NCI-H128 (cell line): ENCODE data around the gene SUPT4H1.

ENCODE experiments used
- DNase-seq: peaks from one replicate; lab custom pipeline; 2025; ENCODE audit not compliant: unreplicated experiment; lab: John Stamatoyannopoulos, UW

The SUPT4H1 gene

DNA sequence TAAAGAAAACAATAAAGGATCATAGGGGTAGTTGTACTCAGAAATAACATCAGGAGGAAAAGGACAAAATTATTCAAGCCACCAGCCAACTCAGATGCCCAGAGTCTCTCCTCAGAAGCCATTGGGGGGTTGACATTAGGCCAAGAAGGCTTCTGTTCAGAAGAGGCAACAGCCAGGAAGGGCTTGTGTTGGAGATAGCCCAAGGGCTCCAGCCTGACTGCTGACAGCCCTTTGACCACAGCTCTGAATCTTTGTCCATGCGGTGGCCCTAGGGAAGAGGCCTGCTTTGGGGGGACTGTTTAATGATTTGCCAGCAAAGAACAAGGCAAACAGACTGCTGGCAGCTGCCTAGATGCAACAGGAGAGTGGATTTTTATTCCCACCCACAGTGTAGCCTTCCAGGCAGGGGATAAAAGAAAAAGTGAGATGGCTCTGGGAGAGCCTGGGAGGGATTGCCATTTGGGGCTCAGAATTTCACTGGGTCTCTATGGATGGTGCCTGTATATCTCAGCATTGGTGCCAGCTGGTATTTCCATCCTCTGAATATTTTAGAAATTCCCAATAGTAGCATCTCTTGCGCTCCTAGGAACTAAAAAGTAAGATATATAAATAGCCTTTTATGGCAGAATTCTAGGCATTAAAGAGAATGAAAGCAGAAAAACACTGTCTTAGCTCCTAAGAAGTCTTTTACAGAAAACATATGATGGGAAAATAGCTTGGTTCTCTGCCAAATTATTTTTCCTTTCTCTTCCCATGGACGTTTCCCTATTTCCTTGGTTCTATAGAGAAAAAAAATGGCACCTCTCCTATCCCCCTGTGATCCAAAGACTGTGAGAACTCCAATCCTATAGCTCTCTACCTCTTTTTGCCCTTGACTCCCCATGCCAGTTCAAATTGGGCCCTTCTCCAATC is 29.4 kb upstream of the SUPT4H1 start:
- no peak for DNase-seq

DNA sequence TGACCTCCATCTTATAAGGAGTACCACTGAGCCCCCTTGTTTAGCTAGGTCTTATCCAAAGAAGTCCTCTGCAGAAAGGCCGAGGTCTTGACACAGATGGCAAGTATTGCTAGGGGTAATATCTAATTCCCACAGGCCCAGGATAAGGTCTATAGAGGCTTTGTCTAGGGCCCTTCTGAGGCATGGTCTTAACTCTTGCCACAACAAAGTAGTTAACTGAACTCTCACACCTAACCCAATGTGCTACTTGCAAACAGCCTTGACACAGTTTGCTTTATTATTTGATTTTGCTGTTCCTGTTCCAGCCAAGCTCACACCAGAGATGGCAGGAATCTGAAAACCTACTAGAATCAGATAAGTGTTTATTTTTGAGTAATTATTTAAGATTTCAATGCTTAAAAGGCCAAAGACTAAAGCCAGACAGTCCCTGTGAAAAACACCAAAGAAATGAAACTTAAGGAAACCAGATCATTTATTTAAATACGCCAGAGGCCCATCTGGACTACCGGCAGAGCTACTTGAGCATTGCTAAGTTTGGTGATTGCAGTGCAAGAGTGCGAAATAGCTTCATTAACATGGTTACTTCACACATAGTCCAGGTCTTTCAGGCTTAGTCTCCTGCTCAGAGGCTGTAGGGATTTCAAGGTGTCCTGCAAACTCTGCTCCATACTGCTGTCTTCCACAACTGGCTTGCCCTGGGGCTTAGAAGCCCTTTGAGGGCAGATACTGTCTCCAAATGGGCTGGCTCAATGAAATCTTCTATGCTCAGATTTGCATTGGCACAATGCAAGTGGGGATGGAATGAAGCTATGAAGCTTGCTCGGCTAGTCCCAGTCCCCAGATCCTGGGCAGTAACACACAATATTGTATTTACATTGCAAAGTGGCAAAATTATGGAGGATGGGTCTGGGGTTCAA is 28.5 kb upstream of the SUPT4H1 start:
- no peak for DNase-seq

DNA sequence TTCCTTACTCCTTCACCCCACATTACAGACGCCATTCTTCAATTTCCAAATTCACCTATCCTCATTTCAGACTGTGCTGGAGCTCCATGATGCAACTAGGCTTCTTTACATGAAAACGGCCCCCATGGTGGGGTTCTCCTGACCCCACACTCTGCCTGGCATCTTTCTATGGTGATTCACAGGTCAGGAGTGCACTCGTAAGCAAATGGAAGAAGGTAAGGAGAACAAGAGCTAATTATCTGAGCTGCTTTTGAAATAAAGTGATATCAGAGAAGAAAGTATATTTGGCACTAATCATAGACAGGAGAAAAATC is 27.5 kb upstream of the SUPT4H1 start:
- DNase-seq = no peak

DNA sequence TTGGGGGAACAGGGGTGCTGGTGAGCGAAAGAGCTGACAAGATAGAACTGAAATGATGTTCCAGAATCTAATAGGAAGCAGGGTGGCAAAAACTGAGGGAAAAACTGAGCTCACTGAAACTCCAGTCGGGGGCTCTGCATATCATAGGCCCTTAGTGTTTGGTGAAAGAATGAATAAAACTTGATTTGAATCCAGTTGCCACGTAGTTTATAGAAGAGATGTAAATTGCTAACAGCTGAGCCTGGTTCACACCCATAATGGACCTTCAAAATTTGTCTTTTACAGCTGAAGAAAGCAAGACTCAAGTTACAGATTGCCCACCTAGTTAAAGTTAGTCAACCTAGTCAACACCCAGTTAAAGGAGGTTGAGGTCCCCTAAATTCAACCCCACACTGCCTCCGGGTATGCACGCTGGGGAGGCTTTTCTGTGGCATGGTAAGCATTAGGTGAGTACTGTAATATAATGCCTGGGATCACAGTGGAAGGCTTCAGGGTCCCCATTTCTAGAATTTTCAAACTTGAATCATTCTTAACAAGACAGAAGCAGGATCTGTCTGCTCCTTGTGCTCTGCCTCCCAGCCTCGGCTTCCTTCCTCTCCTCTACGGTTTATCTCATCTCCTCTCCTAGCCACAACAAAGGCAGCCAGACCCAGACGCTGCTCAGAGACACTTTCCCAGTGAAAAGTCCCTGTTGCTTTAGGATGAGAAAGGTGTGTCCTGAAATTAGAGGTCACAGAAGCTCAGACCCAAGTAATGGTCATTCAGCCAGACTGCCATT is 26.9 kb upstream of the SUPT4H1 start:
- no peak for DNase-seq

DNA sequence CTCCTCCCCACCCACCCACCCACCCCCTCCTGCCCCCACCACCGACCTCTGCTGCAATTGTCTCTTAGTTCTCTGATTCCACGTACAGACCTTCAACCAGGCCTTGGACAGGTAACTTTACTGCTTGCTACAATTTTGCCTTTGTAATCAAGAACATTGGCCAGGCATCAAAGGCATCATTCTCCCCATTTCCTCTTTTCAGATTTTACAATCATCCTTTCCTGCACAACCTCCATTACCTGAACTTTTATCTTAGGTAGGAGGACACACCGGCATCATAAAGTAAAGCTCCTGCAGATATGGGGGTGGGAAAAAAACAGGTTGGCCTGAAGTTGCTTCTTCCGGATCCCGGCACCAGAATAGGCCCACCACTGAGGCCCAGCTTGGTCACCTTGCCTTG is 25.7 kb upstream of the SUPT4H1 start:
- DNase-seq = no peak

DNA sequence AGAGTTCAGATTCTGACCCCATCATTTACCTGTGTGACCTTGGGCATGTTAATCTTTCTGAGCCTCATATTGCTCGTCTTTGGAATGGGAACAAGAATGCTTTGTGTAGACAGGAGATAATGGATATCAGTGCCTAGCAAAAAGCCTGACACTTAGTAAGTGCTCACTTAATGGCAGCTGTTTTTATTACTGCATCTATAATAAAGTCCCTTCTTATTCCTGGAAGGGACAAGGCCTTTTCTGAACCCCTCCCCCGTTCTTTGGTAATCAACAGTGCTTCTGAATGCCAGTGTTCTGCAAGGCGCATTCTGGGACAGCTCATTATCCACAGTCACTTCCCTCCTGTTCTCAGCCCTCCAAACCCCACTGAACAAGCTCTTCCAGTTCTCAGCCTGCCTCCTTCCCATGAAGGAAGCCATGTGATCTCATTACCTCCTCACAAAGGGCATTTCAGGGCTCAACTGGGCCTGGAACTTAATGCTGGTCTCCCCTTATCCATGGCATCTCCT is 25.1 kb upstream of the SUPT4H1 start:
- DNase-seq = no peak

DNA sequence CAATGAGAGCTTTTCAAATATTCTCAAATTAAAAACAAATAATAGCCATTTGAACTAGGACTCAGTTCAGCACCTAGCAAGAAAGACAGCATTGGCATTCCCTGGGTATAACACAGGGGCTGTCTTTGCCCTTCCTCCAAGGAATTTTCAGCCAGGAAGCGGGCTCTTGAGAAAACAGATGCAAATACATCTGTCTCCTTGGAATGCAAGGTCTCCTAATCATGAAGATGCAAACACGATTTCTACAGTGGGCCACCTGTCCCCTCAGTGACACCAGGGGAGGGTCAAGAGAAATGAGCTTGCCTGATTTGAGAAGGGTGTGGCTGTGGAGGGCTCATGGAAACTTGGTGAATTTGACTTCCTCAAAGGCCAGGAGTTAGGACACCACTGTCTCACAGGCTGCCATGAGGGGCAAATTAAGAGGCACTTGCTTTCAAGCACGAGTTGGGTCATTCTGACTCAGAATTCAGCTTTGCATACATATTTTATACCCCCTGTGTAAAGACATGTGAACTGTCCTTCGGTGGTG is 24.5 kb upstream of the SUPT4H1 start:
- no peak for DNase-seq

DNA sequence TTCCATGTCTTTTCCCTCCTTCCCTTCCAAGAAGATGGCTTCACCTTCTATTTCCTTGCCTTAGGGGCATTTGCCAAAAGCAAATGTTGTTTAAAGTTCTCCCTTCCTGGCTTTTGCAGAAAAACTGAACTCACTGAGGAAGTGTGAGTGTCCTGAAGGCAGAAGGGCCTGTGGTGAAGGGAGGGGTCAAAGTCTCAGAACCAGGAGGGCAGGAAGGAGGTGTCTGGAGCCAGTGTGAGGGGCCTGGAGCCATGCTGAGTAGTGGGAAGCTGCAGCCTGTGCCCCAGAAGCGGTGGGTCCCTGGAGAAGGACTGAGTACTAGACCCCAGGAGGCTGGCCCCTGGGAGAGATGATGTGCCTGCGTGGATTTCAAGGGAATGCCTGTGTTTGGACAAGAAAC is 23.8 kb upstream of the SUPT4H1 start:
- no peak for DNase-seq

DNA sequence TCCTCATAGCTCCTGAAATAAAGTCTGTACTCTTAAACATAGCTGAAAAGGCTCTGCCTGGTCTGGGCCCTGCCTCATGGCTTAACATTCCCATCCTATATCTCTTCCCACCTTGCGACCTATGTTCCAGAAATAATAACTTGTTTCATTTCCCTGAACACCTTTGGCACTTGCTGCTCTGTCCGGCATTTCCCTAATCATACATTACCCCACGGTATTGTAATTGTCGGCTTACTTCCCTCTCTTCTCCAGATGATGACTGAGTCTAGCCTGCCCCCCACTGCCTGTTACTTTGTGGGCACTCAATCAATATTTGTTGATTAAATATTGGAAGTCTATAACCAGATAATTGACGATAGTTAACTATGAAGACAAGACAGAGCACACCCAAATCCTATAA is 23.3 kb upstream of the SUPT4H1 start:
- DNase-seq = no peak

DNA sequence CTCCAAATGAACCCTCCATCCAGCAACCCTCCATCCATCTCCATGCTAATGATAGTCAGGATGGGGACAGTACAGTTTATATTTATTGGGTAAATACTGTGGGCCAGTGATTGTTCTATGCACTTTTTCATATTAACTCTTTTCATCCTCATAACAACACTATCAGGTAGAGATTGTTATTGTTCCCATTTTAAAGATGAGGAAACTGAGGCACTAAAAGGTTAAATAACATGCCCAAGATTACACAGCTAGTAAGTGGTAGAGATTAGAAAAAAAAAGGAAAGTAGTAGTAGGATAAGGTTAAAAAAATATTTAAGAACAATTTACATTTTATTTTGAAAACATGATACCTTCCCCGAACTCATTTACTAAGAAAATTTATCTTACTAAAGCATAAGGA is 21.9 kb upstream of the SUPT4H1 start:
- no peak for DNase-seq

DNA sequence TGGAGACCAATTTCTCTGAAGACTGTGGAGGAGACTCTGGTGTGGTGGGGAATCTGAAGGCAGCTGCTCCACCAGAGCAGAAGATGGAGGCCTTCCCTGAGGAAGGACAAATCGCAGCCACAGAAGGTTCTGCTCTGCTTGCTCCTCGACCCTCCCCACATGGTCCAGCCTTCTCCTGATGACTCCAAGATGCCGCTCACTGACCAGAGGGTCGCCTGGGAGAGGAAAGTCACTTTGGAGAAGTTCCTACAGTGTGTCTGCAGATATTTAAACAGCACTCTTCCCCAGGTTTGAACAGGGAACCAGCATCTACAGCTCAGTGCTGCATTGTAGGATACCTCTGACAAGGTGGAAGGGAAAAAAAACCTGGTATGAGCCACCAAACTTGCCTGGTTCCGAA is 21.0 kb upstream of the SUPT4H1 start:
- no peak for DNase-seq

DNA sequence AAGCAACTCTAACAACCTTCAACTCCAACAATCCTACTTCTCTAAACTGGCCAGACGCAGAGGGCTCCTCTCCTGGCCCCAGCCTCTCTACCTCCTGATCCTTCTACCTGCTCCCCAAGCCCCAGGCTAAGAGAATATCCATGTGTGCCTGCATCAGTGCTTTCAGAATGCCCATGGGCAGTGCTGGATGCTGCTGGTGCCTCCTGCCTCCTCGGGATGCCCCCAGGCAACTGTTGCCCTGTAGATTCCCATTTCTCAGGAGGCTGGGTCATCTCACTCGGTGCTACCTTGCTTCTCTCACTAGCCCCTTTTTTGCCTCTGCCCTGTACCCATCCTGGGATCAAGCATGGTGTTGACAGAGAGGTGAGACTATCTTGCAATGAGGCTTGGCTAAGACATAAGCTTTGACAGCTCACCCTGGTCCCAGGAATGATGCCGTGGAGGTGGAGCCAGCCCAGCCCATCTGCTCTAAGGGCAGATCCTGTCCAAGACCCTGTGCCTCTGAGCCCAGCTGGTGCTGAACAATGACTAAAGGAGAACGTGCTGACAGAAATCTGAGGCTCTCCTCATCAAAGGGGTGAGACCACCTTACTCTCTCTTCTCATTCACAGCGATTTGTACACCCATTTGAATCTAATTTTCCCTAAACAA is 19.4 kb upstream of the SUPT4H1 start:
- DNase-seq = no peak

DNA sequence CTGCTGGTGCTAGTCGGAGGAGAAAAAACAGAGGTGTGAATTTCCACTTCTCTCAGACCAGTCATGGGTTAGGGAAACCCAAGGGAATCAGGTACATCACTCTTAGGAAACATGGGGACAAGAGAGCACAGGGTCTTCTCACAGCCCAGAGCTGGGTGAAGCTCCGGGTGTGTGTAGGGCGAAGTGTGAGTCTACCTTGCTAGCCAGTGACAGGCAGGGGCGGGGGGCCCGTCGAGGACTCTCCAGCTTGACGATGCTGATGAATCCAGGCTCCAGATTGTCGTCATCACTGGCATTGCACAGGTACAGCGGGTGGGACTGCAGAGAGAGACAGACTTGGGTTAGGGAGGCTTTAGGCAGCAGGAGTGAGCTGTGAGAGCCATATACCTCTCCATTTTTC is 18.7 kb upstream of the SUPT4H1 start:
- DNase-seq = no peak

DNA sequence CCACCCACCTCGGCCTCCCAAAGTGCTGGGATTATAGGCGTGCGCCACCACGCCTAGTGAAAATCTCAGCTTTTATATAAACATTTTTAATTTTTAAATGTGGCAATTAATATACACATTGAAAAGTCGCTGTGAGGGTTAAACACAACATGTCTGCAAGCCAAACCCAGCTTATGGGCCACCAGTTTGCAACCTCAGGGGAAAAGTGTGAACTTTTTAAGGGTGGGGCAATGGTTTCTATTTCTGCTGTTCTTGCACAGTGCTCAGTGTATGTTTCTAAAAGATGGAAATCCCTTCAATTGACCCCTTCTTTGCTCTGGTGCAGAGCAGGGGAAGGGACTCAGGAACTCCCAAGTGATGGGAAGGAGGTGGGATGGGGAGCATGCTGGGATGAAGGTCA is 18.3 kb upstream of the SUPT4H1 start:
- DNase-seq = no peak

DNA sequence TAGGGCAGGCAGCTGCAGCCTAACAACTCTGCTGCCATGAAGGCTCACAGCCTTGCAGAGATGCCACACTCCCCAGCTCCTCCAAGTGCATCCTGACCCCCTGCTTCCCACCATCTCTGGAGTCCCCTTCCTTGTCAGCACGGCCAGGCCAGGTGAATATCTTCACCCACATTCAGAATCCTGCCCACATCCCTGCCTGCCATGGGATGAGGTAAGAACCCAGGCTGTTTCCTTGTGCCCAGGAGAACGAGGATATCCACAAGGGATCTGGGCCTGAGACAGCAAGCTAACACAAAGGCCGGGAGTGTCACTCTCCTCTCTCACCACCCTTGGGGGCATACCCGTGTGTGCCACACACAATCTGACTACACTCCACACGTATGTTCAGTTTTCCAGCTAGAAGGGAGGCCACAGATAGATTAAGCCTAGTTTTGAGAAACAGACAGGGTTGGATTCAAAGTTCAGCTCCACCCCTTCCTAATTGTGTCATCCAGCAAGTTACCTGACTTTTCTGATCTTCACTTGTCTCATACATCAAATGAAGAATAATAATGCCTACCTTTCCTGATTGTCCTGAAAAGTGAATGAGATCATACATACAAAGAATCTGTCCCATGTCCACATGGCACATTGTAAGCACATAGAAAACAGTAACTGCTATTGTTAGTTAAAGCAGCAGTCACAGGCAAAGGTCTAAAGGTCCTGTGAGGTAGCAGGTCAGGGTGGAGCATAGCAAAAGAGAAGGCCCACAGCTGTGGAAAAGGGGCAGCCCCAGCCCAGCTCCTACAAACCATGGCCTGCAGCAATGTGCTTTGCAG is 17.4 kb upstream of the SUPT4H1 start:
- DNase-seq = no peak

DNA sequence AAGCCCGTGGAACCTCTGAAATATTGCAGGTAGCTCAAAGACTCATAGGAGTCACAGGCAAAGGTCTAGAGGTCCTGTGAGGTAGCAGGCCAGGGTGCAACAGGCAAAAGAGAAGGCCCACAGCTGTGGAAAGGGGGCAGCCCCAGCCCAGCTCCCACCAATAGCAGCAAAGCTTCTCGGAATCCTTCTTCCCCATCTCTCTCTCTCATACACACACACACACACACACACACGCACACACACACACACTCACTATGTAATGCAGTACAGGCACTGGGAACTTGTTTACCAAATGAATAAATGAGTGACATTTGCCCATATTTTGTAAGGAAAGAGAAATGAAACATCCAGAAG is 16.8 kb upstream of the SUPT4H1 start:
- no peak for DNase-seq

DNA sequence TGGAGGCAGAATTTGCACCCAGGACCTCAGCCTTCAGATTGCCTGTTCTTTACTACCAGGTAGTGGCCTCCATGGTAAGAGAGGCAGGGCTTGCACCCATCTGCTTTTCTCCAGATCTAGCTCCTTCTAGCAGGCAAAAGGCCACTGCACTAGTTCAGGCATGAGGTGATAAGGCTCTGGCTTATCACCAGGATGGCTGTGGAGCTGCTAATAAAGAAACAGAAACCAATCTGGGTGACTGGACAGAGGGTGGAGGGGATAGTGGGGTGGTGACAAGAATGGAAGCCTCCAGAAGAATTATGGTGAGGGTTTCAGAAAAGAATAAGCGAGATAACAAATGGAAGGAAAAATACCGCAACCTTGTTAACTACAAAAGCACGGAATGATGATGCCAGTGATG is 15.5 kb upstream of the SUPT4H1 start:
- DNase-seq = no peak

DNA sequence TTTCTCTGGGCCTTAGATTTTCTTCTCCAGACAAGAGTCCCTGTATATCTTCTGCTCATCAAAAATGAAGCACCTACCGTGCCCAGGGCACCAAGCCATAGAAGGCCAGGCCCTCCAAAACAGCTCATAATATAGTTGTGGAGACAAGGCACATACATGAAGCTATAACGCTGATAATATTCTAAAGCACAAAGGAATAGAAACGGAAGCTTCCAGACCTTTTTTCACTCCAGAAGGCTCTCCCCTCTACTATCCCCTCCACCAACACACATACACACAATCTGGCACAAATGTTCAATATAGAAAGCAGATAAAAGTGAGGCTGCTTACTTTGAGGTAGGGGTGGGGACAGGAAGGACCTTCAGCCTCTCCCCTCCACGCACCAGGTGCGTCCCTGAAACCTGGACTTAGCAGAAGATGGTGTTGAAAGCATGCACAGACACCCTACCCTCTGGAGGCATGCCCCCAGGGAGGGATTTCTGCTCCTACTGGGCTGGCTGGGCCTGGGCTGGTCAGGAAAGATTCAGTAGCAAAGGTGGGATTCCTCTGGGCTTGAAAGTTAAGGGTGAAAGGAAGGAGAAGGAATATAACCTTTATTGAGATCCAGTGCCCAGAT is 14.1 kb upstream of the SUPT4H1 start:
- DNase-seq = no peak
